K562 (cell line): ENCODE measurements around the gene CST4. TPM values are rescaled to one million over a fixed set of nuclear protein-coding genes. Genes with fewer than 3 reads are reported as not detected.
A peak's percentile ranks its signal among the peaks of the same experiment; 100 is the strongest.
"Not testable (repeated sequence)": the region's sequence is repeated elsewhere in the genome, so short reads cannot be mapped to it uniquely, and the experiment has no call there.

Source experiments
- ATAC-seq: fragments of 200-7000 bp; cut with Tn5 transposase; 3 replicates; pipeline ENCODE4 v1.9.1; 2020; ENCODE audit warnings: moderate library complexity
- BruUV-seq: library from RNA; stranded (reverse); fragments of 400-500 nt; replicated peaks from 2 replicates; lab custom pipeline; 2021; lab: Mats Ljungman, UMichigan
- CTCF ChIA-PET: fragments of 300-600 bp; formaldehyde crosslinking; extraction: SDS; loops from one replicate; lab custom pipeline; 2021; ENCODE audit warnings: low intra/inter-chr PET ratio; lab: Yijun Ruan, JAX
- POLR2A ChIA-PET: fragments of 300-600, 350-650 bp; sonication (Branson Sonifier 250); formaldehyde crosslinking; extraction: SDS; loops from one replicate; lab custom pipeline; 2021; ENCODE audit warnings: antibody characterized with exemption, inconsistent platforms; lab: Yijun Ruan, JAX
- DNase-seq, 4 experiments: peaks; one replicate each; pipeline versions ENCODE4 v3.0.0 to v3.0.0-alpha.2; 2011 to 2018; ENCODE audit warnings: low spot score in 3 of 4, mixed read lengths in 3 of 4; ENCODE audit errors: extremely low read depth in 1 of 4
- FAIRE-seq: peaks from 2 replicates; lab custom pipeline; 2011; peaks lifted over from hg19 to GRCh38; lab: Jason Lieb, UNC
- H2AFZ ChIP-seq: 2 replicates; pipeline ENCODE4 v1.6.0; 2011; ENCODE audit warnings: low read depth, low read length, control low read depth, inconsistent platforms
- H3K27ac ChIP-seq: fragments of 200-600 bp; 3 replicates; pipeline ENCODE4 v1.8.0; 2011; ENCODE audit warnings: low read depth, mild to moderate bottlenecking, control low read depth, inconsistent platforms, low read length, moderate library complexity, mixed read lengths; ENCODE audit errors: extremely low read depth
- H3K27me3 ChIP-seq, 2 experiments: fragments of 300-600 bp in 1 of 2; 2 replicates in 1 of 2; 3 replicates in 1 of 2; pipeline versions ENCODE4 v1.6.0 to v1.8.0; 2011; ENCODE audit warnings: inconsistent platforms in 2 of 2, low read length in 2 of 2, mild to moderate bottlenecking in 1 of 2, mixed read lengths in 1 of 2, moderate library complexity in 1 of 2; ENCODE audit not compliant: control insufficient read depth in 2 of 2, insufficient read depth in 2 of 2
- H3K36me3 ChIP-seq: fragments of 300-600 bp; 3 replicates; pipeline ENCODE4 v1.8.0; 2011; ENCODE audit warnings: mild to moderate bottlenecking, low read length, inconsistent platforms; ENCODE audit not compliant: control insufficient read depth, insufficient read depth
- H3K4me1 ChIP-seq, 2 experiments: fragments of 200-600 bp in 1 of 2; replicated peaks in 1 of 2; 2 replicates in 1 of 2; 3 replicates in 1 of 2; pipeline versions ENCODE4 v1.5.1 to v1.8.0; 2011; ENCODE audit warnings: inconsistent platforms in 2 of 2, low read length in 2 of 2, mild to moderate bottlenecking in 1 of 2, mixed read lengths in 1 of 2, moderate library complexity in 1 of 2; ENCODE audit not compliant: control insufficient read depth in 2 of 2, insufficient read depth in 2 of 2
- H3K4me2 ChIP-seq: 2 replicates; pipeline ENCODE4 v1.6.1; 2011; ENCODE audit warnings: low read length, control low read depth, inconsistent platforms, mixed read lengths; ENCODE audit not compliant: insufficient read depth
- H3K4me3 ChIP-seq: fragments of 200-600 bp; sonication (generic), shearing (Covaris generic); 2 replicates; pipeline ENCODE4 v1.5.1; 2016; ENCODE audit warnings: control low read depth, inconsistent platforms
- H3K79me2 ChIP-seq: fragments of 200-600 bp; 3 replicates; pipeline ENCODE4 v1.8.0; 2011; ENCODE audit warnings: low read length, inconsistent platforms; ENCODE audit not compliant: control insufficient read depth, insufficient read depth
- H3K9ac ChIP-seq, 2 experiments: 2 replicates each; pipeline versions ENCODE4 v1.6.0 to v1.6.1; 2011; ENCODE audit warnings: low read depth in 2 of 2, low read length in 2 of 2, control low read depth in 1 of 2, inconsistent platforms in 1 of 2, mild to moderate bottlenecking in 1 of 2, mixed read lengths in 1 of 2; ENCODE audit not compliant: insufficient read depth in 1 of 2
- H3K9me1 ChIP-seq: one replicate; pipeline ENCODE4 v1.6.0; 2011; ENCODE audit warnings: inconsistent platforms, mild to moderate bottlenecking, low read length, moderate library complexity; ENCODE audit not compliant: control insufficient read depth, insufficient read depth
- H3K9me3 ChIP-seq: replicated peaks from 2 replicates; pipeline ENCODE4 v1.5.1; 2011; ENCODE audit warnings: low read depth, low read length, inconsistent platforms; ENCODE audit not compliant: control insufficient read depth, insufficient read depth
- H4K20me1 ChIP-seq: replicated peaks from 2 replicates; pipeline ENCODE4 v1.6.1; 2011; ENCODE audit warnings: low read length, inconsistent platforms, mixed read lengths; ENCODE audit not compliant: control insufficient read depth, insufficient read depth
- FOSL1 ChIP-seq: fragments of 200-800 bp; sonication (Bioruptor generic); conservative IDR thresholded peaks from 2 replicates; pipeline ENCODE4 v1.6.1; 2016; ENCODE audit warnings: missing genetic modification characterization, missing compliant biosample characterization
- JUND ChIP-seq, 2 experiments: IDR thresholded peaks; 2 replicates in 1 of 2; 3 replicates in 1 of 2; pipeline ENCODE4 v1.6.1; 2011; ENCODE audit warnings: borderline replicate concordance in 2 of 2, low read depth in 2 of 2, low read length in 2 of 2, improper control_type of control experiment in 1 of 2, missing biosample characterization in 1 of 2, missing genetic modification characterization in 1 of 2, missing genetic modification reagents in 1 of 2
- ZBTB11 ChIP-seq, 3 experiments: fragments of 200-800 bp in 1 of 3; fragments of 250-450 bp in 1 of 3; fragments of 450-650 bp in 1 of 3; sonication (Bioruptor Pico) in 1 of 3; sonication (Bioruptor generic) in 1 of 3; formaldehyde crosslinking in 1 of 3; IDR thresholded peaks; 2 replicates each; pipeline versions ENCODE4 v1.6.1 to v1.8.0; 2016 to 2022; ENCODE audit warnings: mild to moderate bottlenecking in 2 of 3, missing genetic modification characterization in 2 of 3, missing compliant biosample characterization in 1 of 3, moderate library complexity in 1 of 3
- WGBS: fragments of 100-300 bp; shearing (Covaris generic); methylation state at CpG from one replicate; pipeline ENCODE4 v1.1.6; 2016; ENCODE audit warnings: low coverage, mixed read lengths; ENCODE audit not compliant: insufficient coverage; ENCODE audit errors: missing lambda C conversion rate; 5-methylcytosine and 5-hydroxymethylcytosine counted together
- in situ Hi-C: fragments of 300-500 bp; cut with MboI; formaldehyde crosslinking; loops from 4 replicates; pipeline ENCODE4 v1.15.0; 2018; ENCODE audit warnings: inconsistent platforms, mixed read lengths
- intact Hi-C: fragments of 100-400 bp; cut with micrococcal nuclease; formaldehyde crosslinking; loops from 2 replicates; pipeline ENCODE4 v1.14.2; 2022
- polyA plus RNA-seq, 8 experiments: library from polyadenylated mRNA; depleted of rRNA in 4 of 8; stranded (reverse) in 5 of 8; unstranded in 3 of 8; fragments of >200 nt; fragmentation: Nextera tagmentation in 2 of 8; fragmentation: Illumina TruSeq in 1 of 8; extraction: Ambion mirVana in 2 of 8; extraction: Trizol in 1 of 8; gene quantifications; 2 replicates each; pipeline versions ENCODE4 v1.2.1 to v1.2.3, GENCODE V29; 2011 to 2014; ENCODE audit warnings: inconsistent platforms in 1 of 8, missing spikeins in 1 of 8
- total RNA-seq, 7 experiments: library from RNA; depleted of rRNA in 6 of 7; stranded (reverse); fragments of >200 nt in 6 of 7; fragmentation: Illumina TruSeq in 2 of 7; extraction: Trizol in 2 of 7; gene quantifications; 2 replicates each; pipeline versions ENCODE4 v1.2.1 to v1.2.3, GENCODE V29; 2011 to 2021; ENCODE audit warnings: low replicate concordance in 1 of 7

The CST4 gene
- total and polyA plus RNA-seq, 9 of the 15 experiments (the other 6 are each of a cell fraction or from before 2014, with no cell fraction given) = not detected

GRCh38 chr20:23694178-23695067 is 5.6 kb upstream of the CST4 start:
- BruUV-seq, H3K4me3 ChIP-seq, H3K4me2 ChIP-seq, H3K4me1 ChIP-seq, H3K9ac ChIP-seq, H3K9me1 ChIP-seq, DNase-seq, H2AFZ ChIP-seq, intact Hi-C loops, H3K79me2 ChIP-seq, ATAC-seq, H3K36me3 ChIP-seq, H3K9me3 ChIP-seq, CTCF ChIA-PET, FAIRE-seq, in situ Hi-C loops, POLR2A ChIA-PET, H3K27ac ChIP-seq, H4K20me1 ChIP-seq, H3K27me3 ChIP-seq: not testable (repeated sequence)
- 3% methylated on average over 11 of the region's 12 CpGs for WGBS

GRCh38 chr20:23692725-23693619 is 4.1 kb upstream of the CST4 start:
- H3K4me3 ChIP-seq; in situ Hi-C loops; POLR2A ChIA-PET; H3K9me3 ChIP-seq; BruUV-seq; intact Hi-C loops; H3K79me2 ChIP-seq; H4K20me1 ChIP-seq; CTCF ChIA-PET; FAIRE-seq; ATAC-seq; H3K4me2 ChIP-seq; H3K27ac ChIP-seq; H3K36me3 ChIP-seq; H3K9me1 ChIP-seq; H3K27me3 ChIP-seq; H3K4me1 ChIP-seq; H3K9ac ChIP-seq; H2AFZ ChIP-seq; TF ChIP-seq JUND (tag; IDR thresholded peaks at IDR 0.05; ENCODE audit: borderline replicate concordance, low read depth, low read length): not testable (repeated sequence)
- DNase-seq = peak in 1 of 4 experiments; percentile 5
- WGBS = 0% methylated on average over 6 of the region's 10 CpGs
- TF ChIP-seq JUND (IDR thresholded peaks at IDR 0.05; ENCODE audit: borderline replicate concordance, low read depth, low read length) (0 out of 2 replicates have a peak, but pooled peaks have one; percentile 13), FOSL1 (tag) (peak; percentile 80), ZBTB11 (CRISPR knock-in tag; IDR thresholded peaks at IDR 0.05) (0 out of 6 replicates have a peak, but pooled peaks of 1 of the 3 experiments have one; percentile 25)
